Measurements from ENCODE around the gene CISH. TPM values are rescaled to one million over a fixed set of nuclear protein-coding genes. Genes with fewer than 3 reads are reported as not detected.
A peak's percentile ranks its signal among the peaks of the same experiment; 100 is the strongest.

CISH gene, protein sequence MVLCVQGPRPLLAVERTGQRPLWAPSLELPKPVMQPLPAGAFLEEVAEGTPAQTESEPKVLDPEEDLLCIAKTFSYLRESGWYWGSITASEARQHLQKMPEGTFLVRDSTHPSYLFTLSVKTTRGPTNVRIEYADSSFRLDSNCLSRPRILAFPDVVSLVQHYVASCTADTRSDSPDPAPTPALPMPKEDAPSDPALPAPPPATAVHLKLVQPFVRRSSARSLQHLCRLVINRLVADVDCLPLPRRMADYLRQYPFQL
- 0.44 and 0.76 TPM in 2 replicates for total RNA-seq (2012; rRNA removed)

DNA sequence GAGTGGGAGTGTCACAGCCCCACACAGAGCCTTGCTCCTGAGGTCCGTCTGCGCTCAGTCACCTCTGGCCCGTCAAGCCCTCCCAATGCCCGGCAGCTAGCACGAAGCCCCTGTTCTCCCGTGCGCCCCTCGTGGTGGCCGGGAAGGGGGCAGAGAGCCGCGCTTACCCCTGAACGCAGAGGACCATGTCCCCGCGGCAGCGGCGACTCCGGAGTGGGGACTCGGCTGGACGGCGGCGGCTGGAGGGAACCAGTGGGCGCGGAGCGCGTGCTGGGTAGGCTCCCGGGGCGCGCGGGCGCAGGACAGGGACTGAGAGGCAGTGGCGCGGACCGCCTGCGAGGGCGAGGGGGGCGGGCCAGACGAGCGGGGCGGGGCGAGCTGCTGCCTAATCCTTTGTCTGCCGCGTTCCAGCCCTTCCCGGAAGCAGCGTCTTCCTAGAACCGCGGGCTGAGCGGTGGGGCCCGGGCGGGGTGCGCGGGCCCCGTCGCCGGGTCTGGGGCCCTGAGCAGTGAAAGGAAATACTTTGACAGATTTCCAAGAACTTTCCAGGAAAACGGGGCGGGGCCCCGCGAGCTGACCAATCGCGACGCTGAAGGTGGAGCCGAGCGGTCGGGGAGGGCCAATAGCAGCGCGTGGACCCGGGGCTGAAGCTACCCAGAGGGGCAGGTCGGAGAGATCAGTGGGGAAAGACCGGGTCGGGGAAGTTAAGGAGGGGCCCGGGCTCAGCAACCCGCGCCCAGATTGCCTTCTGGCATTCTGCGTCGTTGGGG is at the start of gene CISH:
TSS of gene CISH (minus strand) at position 311 of the 770 bp plus-strand sequence. CDS start at position 187, 124 bp downstream.
- H3K4me2 ChIP-seq (ENCODE audit: low read length) = peak within 1 kb of the TSS; percentile 99
- peak within 1 kb of the TSS; percentile 75 for H3K9ac ChIP-seq (ENCODE audit: low read depth, low read length)
- H3K36me3 ChIP-seq (ENCODE audit: insufficient read depth, low read length) = no peaks in the 10 kb centered on the region
- no peaks in the 10 kb centered on the region for H3K27me3 ChIP-seq (ENCODE audit: control insufficient read depth, insufficient read depth, low read length)
- peak within 1 kb of the TSS; percentile 81 for H3K4me3 ChIP-seq (ENCODE audit: low read length)
- peaks cover 22% of the 10 kb centered on the region for H3K4me1 ChIP-seq (ENCODE audit: control insufficient read depth, insufficient read depth, low read length)
- H3K9me3 ChIP-seq (replicated peaks; ENCODE audit: low read length) = no peaks in the 10 kb centered on the region

GRCh38 chr3:50660386-50660785 is 48.8 kb upstream of the CISH start:
- peaks cover 16% of the 10 kb centered on the region for H3K4me1 ChIP-seq (ENCODE audit: control insufficient read depth, insufficient read depth, low read length)
- no peak overlapping the region for H3K4me2 ChIP-seq (ENCODE audit: low read length)
- no peak overlapping the region for H3K9ac ChIP-seq (ENCODE audit: low read depth, low read length)
- no peaks in the 10 kb centered on the region for H3K9me3 ChIP-seq (replicated peaks; ENCODE audit: low read length)
- no peak overlapping the region for H3K4me3 ChIP-seq (ENCODE audit: low read length)
- H3K36me3 ChIP-seq (ENCODE audit: insufficient read depth, low read length) = no peaks in the 10 kb centered on the region
- no peaks in the 10 kb centered on the region for H3K27me3 ChIP-seq (ENCODE audit: control insufficient read depth, insufficient read depth, low read length)

DNA sequence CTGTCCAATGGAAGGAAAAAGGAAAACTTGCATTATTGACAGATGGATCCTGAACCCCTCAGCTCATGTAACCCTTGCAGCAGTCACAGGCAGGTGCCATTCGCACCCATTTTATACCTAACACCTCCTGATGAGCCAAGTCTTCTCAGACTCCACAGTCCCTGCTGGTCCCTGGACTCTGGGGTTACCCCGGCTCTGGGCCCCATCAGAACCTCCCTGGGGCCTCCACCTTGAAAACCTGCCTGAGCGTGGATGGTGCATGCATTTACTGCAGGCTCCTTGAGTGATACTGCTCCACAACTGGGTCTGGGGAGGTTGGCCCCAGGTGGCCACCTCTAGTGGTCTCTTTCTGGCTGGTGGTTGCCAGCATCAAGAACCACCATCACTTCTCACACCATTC is 47.3 kb upstream of the CISH start:
- H3K9ac ChIP-seq (ENCODE audit: low read depth, low read length) = no peak overlapping the region
- no peaks in the 10 kb centered on the region for H3K27me3 ChIP-seq (ENCODE audit: control insufficient read depth, insufficient read depth, low read length)
- H3K9me3 ChIP-seq (replicated peaks; ENCODE audit: low read length) = no peaks in the 10 kb centered on the region
- peaks cover 21% of the 10 kb centered on the region for H3K4me1 ChIP-seq (ENCODE audit: control insufficient read depth, insufficient read depth, low read length)
- no peak overlapping the region for H3K4me2 ChIP-seq (ENCODE audit: low read length)
- H3K36me3 ChIP-seq (ENCODE audit: insufficient read depth, low read length) = no peaks in the 10 kb centered on the region
- no peak overlapping the region for H3K4me3 ChIP-seq (ENCODE audit: low read length)

DNA sequence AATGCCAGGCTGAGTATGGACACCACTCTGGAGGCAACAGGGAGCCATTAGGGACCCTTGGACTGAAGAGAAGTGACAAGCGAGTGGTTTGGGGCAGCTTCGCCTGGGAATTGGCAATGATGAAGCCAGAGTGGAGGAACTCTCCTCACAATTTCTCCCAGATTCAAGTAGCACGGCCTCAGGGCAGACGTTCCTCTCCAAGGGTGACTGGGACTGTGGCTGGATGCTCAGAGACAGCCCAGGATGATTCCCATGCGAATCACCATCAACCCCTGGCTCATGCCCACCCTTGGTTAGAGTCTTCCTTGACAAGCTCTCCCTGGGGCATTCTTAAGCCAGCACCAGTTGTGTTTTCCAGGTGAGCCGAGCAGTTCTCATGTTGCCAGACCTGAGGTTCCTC is 46.8 kb upstream of the CISH start:
- Histone ChIP-seq H3K27me3 (ENCODE audit: control insufficient read depth, insufficient read depth, low read length) (no peaks in the 10 kb centered on the region), H3K4me3 (ENCODE audit: low read length) (no peak overlapping the region), H3K4me2 (ENCODE audit: low read length) (no peak overlapping the region), H3K36me3 (ENCODE audit: insufficient read depth, low read length) (no peaks in the 10 kb centered on the region), H3K4me1 (ENCODE audit: control insufficient read depth, insufficient read depth, low read length) (peaks cover 21% of the 10 kb centered on the region), H3K9ac (ENCODE audit: low read depth, low read length) (no peak overlapping the region), H3K9me3 (replicated peaks; ENCODE audit: low read length) (no peaks in the 10 kb centered on the region)

DNA sequence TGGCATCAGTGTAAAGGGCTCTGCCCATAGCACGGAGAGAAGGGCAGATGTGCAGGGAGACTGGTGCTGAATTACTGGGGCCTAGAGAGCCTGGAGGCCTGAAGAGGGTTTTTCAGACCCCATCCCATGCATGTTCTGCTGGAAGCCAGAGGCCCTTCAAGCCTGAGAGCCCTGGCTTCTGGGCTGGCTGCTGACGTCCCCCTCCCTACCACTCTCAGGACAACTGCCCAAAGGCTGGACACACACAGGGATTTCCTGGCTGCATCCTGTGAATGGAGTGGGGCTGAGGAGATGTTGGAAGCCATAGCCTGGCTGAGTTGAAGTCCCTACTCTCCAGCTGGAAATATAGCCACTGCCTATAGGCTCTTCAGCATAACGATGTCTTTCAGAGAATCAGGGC is 46.2 kb upstream of the CISH start:
- H3K4me1 ChIP-seq (ENCODE audit: control insufficient read depth, insufficient read depth, low read length) = peaks cover 18% of the 10 kb centered on the region
- no peaks in the 10 kb centered on the region for H3K9me3 ChIP-seq (replicated peaks; ENCODE audit: low read length)

GRCh38 chr3:50657407-50657806 is 45.8 kb upstream of the CISH start:
- Histone ChIP-seq H3K9ac (ENCODE audit: low read depth, low read length) (no peak overlapping the region), H3K4me1 (ENCODE audit: control insufficient read depth, insufficient read depth, low read length) (peaks cover 18% of the 10 kb centered on the region), H3K27me3 (ENCODE audit: control insufficient read depth, insufficient read depth, low read length) (no peaks in the 10 kb centered on the region), H3K36me3 (ENCODE audit: insufficient read depth, low read length) (no peaks in the 10 kb centered on the region), H3K4me3 (ENCODE audit: low read length) (no peak overlapping the region), H3K4me2 (ENCODE audit: low read length) (no peak overlapping the region), H3K9me3 (replicated peaks; ENCODE audit: low read length) (no peaks in the 10 kb centered on the region)

More for the DNA sequence above, 46.2 kb upstream of the CISH start:
- Histone ChIP-seq H3K36me3 (ENCODE audit: insufficient read depth, low read length) (no peaks in the 10 kb centered on the region), H3K4me2 (ENCODE audit: low read length) (no peak overlapping the region), H3K4me3 (ENCODE audit: low read length) (no peak overlapping the region), H3K27me3 (ENCODE audit: control insufficient read depth, insufficient read depth, low read length) (no peaks in the 10 kb centered on the region), H3K9ac (ENCODE audit: low read depth, low read length) (no peak overlapping the region)

- no peaks in the 10 kb centered on the region for H3K27me3 ChIP-seq (ENCODE audit: control insufficient read depth, insufficient read depth, low read length)
- no peaks in the 10 kb centered on the region for H3K36me3 ChIP-seq (ENCODE audit: insufficient read depth, low read length)
- no peak overlapping the region for H3K4me3 ChIP-seq (ENCODE audit: low read length)
- no peak overlapping the region for H3K4me2 ChIP-seq (ENCODE audit: low read length)
- no peaks in the 10 kb centered on the region for H3K9me3 ChIP-seq (replicated peaks; ENCODE audit: low read length)
- H3K9ac ChIP-seq (ENCODE audit: low read depth, low read length) = no peak overlapping the region
- H3K4me1 ChIP-seq (ENCODE audit: control insufficient read depth, insufficient read depth, low read length) = peaks cover 18% of the 10 kb centered on the region
These were observed 45.0 kb upstream of the CISH start for GRCh38 chr3:50656417-50657195.

- Histone ChIP-seq H3K4me2 (ENCODE audit: low read length) (no peak overlapping the region), H3K9ac (ENCODE audit: low read depth, low read length) (no peak overlapping the region), H3K27me3 (ENCODE audit: control insufficient read depth, insufficient read depth, low read length) (no peaks in the 10 kb centered on the region), H3K4me1 (ENCODE audit: control insufficient read depth, insufficient read depth, low read length) (peaks cover 18% of the 10 kb centered on the region), H3K9me3 (replicated peaks; ENCODE audit: low read length) (no peaks in the 10 kb centered on the region), H3K36me3 (ENCODE audit: insufficient read depth, low read length) (no peaks in the 10 kb centered on the region), H3K4me3 (ENCODE audit: low read length) (no peak overlapping the region)
These were observed 43.6 kb upstream of the CISH start for GRCh38 chr3:50655009-50655830.

DNA sequence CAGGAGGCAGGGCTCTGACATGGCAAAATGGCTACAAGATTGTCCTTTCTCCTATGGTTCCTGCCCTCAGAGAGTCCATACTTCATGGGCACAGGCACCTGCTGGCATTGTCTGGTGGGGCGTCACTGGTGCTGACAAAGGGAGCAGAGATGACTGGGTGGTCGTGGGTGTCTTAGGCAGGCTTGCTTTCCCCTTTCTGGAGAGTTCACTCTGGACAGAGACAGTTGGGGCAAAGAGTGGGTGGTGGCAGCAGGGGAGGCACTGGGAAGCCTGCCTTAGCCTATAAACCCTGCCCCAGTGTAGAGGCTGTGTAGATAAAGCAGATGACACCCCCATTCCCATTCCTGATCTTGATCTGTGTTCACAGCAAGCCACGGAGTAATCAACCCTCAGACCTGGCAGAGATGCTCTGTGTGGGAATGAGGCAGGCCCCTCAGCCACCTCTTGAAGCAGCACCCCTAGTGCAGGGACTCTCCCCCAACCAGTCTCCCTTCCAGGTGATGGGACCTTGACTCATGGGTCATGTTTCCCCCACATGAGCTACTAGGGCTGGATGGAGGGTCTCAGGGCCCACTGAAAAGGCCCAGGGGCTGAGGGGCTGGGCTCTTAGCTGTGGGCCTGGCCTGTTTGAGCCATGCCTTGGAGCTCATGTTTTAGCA is 42.5 kb upstream of the CISH start:
- no peak overlapping the region for H3K4me2 ChIP-seq (ENCODE audit: low read length)
- no peak overlapping the region for H3K4me3 ChIP-seq (ENCODE audit: low read length)
- no peaks in the 10 kb centered on the region for H3K27me3 ChIP-seq (ENCODE audit: control insufficient read depth, insufficient read depth, low read length)
- H3K9ac ChIP-seq (ENCODE audit: low read depth, low read length) = no peak overlapping the region
- no peaks in the 10 kb centered on the region for H3K9me3 ChIP-seq (replicated peaks; ENCODE audit: low read length)
- H3K36me3 ChIP-seq (ENCODE audit: insufficient read depth, low read length) = peaks cover 4% of the 10 kb centered on the region
- peaks cover 26% of the 10 kb centered on the region for H3K4me1 ChIP-seq (ENCODE audit: control insufficient read depth, insufficient read depth, low read length)

DNA sequence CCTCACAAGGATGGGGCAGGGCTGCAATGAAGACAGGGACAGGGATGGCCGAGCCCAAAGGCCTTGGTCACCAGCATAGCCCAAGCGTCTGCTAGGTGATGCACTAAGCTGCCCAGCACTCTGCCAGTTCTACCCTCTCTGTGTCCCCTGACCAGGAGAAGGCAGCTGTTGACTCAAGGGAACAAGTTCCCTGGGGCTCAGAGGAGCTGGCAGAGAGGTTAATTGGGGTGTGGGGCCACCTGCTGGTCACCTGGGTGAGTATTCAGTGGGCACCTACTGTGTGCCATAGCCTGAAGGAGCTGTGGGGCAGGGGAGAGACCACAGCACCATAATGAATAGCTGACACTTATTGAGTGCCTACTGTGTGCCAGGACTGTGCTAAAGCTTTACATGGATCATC is 41.1 kb upstream of the CISH start:
- Histone ChIP-seq H3K4me1 (ENCODE audit: control insufficient read depth, insufficient read depth, low read length) (peaks cover 21% of the 10 kb centered on the region), H3K36me3 (ENCODE audit: insufficient read depth, low read length) (peaks cover 15% of the 10 kb centered on the region), H3K27me3 (ENCODE audit: control insufficient read depth, insufficient read depth, low read length) (no peaks in the 10 kb centered on the region), H3K9ac (ENCODE audit: low read depth, low read length) (no peak overlapping the region), H3K9me3 (replicated peaks; ENCODE audit: low read length) (no peaks in the 10 kb centered on the region), H3K4me2 (ENCODE audit: low read length) (no peak overlapping the region), H3K4me3 (ENCODE audit: low read length) (no peak overlapping the region)

Measured in skeletal muscle satellite cell (primary cell).